Prostate gland (tissue), 2 donors: ENCODE data around the gene ARHGAP26.

Source experiments
- POLR2A ChIP-seq: fragments of 450-650 bp; IDR thresholded peaks from one replicate; pipeline ENCODE4 v1.6.1; 2016; ENCODE audit warnings: antibody characterized with exemption, mild to moderate bottlenecking
- TF ChIP-seq, protein P1 (sequence below), 4 experiments: fragments of 200-600 bp in 2 of 4; fragments of 450-650 bp in 2 of 4; sonication (generic) in 2 of 4; IDR thresholded peaks; 1 replicate in 3 of 4; 2 replicates in 1 of 4; pipeline ENCODE4 v1.5.1; 2016 to 2019; ENCODE audit warnings: antibody characterized with exemption in 4 of 4, mild to moderate bottlenecking in 2 of 4, moderate library complexity in 2 of 4

DNA sequence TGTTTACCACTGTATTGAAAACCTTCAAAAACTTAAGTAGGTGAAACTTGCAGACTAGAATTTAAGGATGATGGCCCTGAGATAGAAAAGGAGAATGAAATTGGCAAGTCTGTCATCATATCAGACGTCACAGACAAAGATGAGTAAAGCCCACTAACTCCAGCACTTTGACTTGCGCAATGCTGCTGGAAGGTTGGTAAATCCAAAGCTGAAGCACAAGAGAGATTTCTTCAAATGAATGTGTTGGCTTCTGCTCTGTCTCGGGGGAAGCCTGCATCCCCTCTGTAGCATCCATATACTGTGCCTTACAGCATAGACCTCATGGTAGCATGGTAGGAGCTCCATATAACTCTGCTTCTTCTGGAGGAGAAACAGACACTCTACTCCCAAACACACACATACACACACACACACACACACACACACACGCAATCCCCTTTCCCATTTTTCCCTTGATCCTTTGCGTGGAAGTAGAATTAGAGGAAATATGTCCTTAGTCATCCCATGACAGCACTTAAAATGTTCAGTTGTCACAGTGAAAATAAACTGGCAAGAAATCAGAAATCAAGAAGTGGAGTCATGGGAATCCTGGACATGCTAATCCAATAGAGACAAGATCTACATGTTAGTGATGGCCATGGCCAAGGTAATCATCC lies 391.8 kb downstream of the ARHGAP26 start:
- TF ChIP-seq POLR2A: no peak
- TF ChIP-seq, protein P1, sequence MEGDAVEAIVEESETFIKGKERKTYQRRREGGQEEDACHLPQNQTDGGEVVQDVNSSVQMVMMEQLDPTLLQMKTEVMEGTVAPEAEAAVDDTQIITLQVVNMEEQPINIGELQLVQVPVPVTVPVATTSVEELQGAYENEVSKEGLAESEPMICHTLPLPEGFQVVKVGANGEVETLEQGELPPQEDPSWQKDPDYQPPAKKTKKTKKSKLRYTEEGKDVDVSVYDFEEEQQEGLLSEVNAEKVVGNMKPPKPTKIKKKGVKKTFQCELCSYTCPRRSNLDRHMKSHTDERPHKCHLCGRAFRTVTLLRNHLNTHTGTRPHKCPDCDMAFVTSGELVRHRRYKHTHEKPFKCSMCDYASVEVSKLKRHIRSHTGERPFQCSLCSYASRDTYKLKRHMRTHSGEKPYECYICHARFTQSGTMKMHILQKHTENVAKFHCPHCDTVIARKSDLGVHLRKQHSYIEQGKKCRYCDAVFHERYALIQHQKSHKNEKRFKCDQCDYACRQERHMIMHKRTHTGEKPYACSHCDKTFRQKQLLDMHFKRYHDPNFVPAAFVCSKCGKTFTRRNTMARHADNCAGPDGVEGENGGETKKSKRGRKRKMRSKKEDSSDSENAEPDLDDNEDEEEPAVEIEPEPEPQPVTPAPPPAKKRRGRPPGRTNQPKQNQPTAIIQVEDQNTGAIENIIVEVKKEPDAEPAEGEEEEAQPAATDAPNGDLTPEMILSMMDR (IDR thresholded peaks at IDR 0.05): no peak
